Ramos (cell line): ENCODE results near the gene NBEA.
"Not testable (repeated sequence)": the region's sequence is repeated elsewhere in the genome, so short reads cannot be mapped to it uniquely, and the experiment has no call there.

Source experiments
- in situ Hi-C: fragments of 300-500 bp; cut with MboI; formaldehyde crosslinking; loops from one replicate; pipeline ENCODE4 v1.14.3; 2022; ENCODE audit warnings: low sequenced_read_pairs; ENCODE audit not compliant: unreplicated experiment

NBEA gene

DNA sequence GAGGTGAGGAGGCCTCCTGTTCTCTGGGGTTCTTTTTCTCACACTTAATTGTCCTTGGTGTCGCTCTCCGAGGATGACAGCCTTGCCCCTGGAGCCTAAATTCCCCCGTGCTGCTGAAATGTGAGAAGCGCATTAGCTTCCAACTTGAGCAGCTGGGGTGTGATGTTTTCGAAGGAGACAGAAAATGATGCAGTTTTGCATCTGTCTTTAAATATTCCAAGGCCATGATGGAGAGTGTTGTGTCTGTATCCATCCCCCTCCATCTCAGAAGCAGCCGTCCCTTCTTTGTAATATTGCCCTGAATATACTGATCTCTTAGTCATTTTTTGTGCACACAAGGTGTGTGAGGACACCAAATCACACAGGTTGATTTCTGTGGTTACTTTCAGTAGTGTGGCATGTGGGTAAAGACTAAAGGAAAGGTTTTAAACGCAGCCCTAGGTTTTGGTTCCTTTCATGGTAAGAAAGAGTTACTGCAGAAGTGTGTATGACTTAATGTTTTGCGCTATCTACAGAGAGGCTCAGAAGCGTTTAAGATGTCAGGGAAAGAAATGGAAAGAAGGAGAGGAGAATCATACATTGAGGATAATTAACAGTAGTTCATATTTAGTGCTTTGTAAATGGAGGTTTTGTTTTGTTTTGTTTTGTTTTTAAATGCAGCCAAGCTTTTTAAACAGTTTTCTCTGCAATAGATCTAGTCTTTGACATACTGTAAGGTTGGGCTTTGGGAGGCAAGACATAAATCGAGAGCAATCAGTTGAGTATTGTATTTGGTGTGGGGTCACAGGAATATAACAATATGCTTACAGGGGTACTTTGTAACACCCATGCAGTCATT is 1.6 kb downstream of the NBEA start:
- in situ Hi-C loops: no loop called here

DNA sequence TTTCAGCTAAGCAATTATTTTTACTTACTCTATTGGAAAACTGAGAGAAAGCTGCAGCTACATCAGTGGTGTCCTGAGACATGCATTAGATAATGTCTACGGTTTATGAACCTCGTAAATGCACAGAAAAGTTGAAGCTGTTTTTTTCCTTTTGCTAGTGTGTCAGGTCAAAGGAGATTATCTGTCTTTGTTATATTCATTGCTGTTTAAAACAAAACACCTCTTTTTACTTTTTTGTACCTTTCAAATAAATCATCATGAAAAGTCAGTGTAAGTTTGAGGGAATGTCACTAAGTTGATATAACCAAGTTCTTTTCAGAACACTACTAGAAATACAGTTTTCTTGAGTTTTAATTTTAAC is 2.2 kb downstream of the NBEA start:
- in situ Hi-C loops: no loop called here

GRCh38 chr13:34944751-34945150 is 2.7 kb downstream of the NBEA start:
- in situ Hi-C loops: no loop called here

GRCh38 chr13:34951528-34951927 is 9.5 kb downstream of the NBEA start:
- in situ Hi-C loops: no loop called here

DNA sequence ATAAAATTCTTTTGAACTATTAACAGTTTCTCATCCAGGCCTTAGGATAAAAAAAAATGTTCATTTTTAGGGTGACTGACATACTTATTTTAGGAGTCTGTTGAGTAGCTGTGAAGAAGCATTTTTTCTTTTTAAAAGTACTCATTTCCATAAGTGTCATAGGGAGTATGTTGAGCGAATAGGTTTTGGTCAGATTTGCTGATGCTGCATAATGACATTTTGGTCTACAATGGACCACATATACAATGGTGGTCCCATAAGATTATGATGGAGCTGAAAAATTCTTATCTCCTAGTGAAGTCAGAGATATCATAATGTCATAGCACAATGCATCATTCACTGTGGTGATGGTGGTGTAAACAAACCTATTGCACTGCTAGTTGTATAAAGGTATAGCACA is 17.4 kb downstream of the NBEA start:
- in situ Hi-C loops: no loop called here

GRCh38 chr13:34964558-34964957 is 22.5 kb downstream of the NBEA start:
- in situ Hi-C loops: no loop called here

DNA sequence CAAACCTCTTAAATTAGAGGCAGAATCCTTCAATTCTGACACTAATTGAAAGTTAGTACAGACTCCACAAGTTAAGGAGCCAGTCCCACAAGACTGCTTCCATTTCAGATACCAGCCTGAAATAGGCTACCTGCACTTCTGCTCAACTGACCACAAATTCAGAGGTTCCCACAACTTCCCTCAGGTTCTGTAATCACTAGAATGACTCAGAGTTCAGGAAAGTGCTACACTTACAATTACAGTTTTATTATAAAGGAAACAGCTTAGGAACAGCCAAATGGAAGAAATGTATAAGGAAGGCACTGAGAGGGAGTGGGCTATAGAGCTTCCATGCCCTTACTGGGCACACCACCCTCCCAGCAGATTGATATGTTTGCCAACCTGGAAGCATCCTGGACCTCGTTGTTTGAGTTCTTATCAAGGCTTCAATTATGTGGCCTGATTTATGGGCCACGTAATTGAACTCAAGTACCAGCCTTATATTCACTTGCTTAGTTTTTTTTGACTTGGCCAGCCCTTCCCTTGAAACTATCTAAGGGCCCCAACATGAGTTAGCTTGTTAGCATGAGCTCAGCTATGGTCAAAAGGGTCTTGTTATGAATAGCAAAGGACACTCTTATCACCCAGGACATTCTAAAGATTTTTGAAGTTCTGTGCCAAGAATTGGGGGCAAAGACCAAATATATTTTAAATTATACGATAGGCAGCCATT is 25.9 kb downstream of the NBEA start:
- in situ Hi-C loops: no loop called here

DNA sequence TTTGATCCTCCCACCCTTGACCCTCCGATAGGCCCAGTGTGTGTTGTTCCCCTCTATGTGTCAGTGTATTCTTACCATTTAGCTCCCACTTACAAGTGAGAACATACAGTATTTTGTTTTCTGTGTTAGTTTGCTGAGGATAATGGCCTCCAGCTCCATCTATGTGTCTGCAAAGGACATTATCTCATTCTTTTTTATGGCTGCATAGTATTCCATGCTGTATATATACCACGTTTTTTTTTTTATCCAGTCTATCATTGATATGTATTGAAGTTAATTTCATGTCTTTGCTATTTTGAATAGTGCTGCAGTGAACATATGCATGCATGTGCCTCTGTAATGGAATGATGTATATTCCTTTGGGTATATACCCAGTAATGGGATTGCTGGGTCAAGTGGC is 27.5 kb downstream of the NBEA start:
- in situ Hi-C loops: not testable (repeated sequence)

DNA sequence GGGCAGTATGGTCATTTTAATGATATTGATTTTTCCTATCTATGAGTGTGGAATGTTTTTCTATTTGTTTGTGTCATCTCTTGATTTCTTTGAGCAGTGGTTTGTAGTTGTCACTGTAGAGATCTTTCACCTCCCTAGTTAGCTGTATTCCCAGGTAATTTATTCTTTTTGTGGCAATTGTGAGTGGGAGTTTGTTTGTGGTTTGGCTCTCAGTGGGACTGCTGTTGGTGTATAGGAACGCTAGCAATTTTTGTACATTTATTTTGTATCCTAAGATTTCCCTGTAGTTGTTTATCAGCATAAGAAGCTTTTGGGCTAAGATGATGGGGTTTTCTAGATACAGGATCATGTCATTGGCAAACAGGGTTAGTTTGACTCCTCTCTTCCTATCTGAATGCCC is 28.9 kb downstream of the NBEA start:
- in situ Hi-C loops: no loop called here

DNA sequence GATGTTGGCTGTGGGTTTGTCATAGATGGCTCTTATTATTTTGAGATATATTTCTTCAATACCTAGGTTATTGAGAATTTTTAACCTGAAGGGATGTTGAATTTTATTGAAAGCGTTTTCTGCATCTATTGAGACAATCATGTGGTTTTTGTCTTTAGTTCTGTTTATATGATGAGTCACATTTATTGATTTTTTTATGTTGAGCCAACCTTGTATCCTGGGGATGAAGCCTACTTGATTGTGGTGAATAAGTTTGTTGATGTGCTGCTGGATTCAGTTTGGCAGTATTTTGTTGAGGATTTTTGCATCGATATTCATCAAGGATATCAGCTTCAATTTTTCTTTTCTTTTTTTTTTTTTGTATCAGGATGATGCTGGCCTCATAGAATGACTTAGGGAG is 29.4 kb downstream of the NBEA start:
- in situ Hi-C loops: no loop called here

GRCh38 chr13:34985199-34985598 is 43.1 kb downstream of the NBEA start:
- in situ Hi-C loops: not testable (repeated sequence)

DNA sequence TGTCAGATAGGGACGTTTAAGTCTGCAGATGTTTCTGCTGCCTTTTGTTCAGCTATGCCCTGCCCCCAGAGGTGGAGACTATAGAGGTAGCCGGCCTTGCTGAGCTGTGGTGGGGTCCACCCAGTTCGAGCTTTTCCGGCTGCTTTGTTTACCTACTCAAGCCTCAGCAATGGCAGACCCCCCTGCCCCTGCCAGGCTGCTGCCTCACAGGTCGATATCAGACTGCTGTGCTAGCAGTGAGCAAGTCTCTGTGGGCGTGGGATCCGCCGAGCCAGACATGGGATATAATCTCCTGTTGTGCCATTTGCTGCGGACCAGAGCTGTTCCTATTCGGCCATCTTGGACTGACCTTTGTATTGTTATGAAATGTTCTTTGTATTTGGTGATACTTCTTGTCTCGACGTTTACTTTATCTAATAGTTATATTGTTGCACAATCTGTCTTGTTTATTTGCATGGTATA is 46.3 kb downstream of the NBEA start:
- in situ Hi-C loops: no loop called here

GRCh38 chr13:34990399-34991214 is 48.5 kb downstream of the NBEA start:
- in situ Hi-C loops: no loop called here

DNA sequence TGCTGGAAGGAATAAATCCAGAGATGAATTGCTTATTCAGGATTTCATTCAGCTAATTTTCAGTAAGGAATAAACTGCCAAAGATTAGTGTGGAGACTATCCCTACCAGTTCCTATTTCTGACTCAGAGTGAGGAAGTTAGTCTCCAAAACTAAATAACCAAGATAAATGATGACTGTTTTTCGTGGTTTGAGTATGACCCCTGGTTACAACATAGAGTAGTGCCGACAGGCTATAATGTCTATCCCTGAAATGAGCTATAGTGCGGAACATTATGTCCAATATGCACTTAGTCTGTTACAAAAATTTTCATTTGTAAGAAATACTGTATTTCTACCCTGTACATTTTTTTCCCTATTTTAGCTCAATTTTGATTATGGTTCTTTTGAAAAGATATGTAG is 51.4 kb downstream of the NBEA start:
- in situ Hi-C loops: no loop called here

DNA sequence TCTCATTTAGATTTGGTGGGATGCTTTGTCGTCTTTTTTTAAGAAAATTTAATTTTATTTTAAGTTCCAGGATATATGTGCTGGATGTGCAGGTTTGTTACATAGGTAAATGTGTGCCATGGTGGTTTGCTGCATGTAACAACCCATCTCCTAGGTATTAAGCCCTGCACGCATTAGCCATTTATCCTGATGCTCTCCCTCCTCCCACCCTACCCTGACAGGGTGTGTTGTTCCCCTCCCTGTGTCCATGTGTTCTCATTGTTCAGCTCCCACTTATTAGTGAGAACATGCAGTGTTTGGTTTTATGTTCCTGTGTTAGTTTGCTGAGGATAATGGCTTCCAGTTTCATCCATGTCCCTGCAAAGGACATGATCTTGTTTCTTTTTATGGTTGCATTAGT is 61.7 kb downstream of the NBEA start:
- in situ Hi-C loops: not testable (repeated sequence)

- in situ Hi-C loops: no loop called here
These were observed 63.0 kb downstream of the NBEA start for GRCh38 chr13:35005051-35005450.

DNA sequence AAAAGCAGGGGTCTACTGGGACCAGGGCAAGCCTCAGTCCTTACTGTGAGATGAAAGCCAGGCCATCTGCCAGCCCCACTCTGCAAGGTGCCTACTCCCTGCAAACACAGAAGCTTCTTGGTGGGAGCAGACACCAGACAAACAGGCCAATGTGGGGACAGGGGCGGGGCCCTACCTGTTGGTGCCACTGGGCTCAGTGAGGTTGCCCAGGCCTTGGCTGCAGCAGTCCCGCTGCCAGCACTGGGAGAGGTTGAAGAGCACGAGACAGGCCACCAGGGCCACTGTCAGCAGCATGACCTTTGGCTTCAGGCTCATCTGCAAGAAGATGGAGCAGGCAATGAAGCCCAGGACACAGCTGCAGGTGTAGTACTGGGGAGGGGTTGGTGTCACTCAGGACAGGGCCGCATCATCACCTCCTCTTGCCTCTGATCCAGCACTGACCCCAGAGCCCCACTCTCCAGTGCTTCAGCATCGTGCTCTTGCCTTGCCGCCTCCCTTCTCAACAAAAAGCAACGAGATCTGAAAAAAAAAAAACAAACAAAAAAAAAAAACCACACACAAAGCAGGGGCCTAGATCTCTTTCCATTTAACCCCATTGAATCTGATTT is 72.6 kb downstream of the NBEA start:
- in situ Hi-C loops: no loop called here

GRCh38 chr13:35016362-35017112 is 74.5 kb downstream of the NBEA start:
- in situ Hi-C loops: no loop called here

- in situ Hi-C loops: no loop called here
These were observed 83.2 kb downstream of the NBEA start for GRCh38 chr13:35025314-35025713.

GRCh38 chr13:35028338-35028867 is 86.3 kb downstream of the NBEA start:
- in situ Hi-C loops: no loop called here
